GM21423 (cell line): ENCODE results near the gene ERFE.

Source experiments
- ATAC-seq: cut with Tn5 transposase; IDR thresholded peaks from one replicate; pipeline ENCODE4 v1.9.1; 2021; ENCODE audit warnings: mild to moderate bottlenecking, moderate library complexity; ENCODE audit not compliant: unreplicated experiment

ERFE gene

DNA sequence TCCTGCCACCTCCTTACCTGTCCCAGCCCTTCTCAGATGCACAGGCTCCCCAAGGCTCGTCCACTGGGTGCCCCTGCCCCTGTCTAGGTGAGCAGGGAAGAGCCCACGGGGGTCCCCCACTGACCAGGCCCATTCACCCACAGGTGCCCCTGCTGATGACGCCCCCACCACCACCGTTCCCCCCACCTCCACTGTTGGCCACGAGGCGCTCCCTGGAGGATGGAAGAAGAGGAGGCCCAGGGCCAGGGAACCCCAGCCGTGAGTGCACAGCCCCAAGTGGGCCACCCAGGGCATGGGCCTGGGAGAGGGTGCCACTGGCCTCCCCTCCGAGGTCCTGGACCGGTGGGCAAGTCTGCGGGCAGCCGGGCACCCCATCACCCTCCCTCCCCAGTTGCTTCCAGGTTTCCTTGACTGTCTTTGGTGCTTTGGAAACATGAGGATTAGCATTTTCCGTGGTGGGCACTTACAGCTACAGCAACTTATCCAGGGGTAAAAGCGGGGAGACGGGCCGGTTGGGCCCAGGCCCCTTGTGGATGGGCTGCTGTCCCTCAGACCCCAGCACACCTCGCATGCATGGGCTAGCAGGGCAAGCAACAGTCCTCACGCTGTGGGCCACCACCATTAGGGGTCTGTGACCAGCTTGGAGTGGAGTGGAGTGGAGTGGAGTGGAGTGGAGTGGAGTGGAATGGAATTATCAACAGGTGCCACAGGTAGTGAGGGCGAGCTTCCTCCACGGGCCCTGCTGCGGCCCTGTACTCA lies 33.5 kb upstream of the ERFE start:
- ATAC-seq = no peak

- no peak for ATAC-seq
Observed at GRCh38 chr2:238126338-238126737, 32.4 kb upstream of the ERFE start.

DNA sequence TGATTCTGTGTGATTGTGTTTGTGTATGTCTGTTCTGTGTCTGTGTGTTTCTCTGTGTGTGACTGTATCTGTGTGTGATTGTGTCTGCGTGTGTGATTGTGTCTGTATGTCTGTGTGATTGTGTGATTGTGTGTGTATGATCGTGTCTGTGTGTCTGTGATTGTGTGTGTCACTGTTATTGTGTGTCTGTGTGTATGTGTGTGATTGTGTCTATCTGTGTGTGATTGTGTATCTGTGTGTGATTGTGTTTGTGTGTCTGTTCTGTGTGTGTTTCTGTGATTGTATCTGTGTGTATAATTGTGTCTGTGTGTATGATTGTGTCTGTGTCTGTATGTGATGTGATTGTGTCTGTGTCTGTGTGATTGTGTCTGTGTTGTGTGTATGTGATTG lies 32.0 kb upstream of the ERFE start:
- ATAC-seq = no peak

- ATAC-seq = no peak
Observed at GRCh38 chr2:238127165-238128060, 31.4 kb upstream of the ERFE start.

GRCh38 chr2:238128061-238128440 lies 30.7 kb upstream of the ERFE start:
- ATAC-seq = no peak

DNA sequence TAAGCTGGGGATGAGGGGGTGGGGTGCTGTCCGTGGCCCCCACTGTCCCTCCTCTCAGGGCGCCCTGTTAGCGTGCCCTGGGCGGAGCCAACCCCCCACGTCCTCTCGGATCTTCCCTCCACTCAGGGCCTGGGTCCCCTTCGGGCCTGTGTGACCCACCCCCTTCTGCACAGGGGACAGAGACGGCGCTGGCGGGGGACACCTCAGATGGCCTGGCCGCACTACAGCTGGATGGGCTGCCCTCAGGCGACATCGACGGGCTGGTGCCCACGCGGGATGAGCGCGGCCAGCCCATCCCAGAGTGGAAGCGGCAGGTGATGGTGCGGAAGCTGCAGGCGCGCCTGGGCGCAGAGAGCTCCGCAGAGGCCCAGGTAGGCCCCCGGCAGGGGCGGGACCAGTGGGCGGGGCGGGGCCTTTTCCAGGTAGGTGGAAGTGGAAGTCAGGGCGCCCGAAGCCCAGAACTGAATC lies 30.2 kb upstream of the ERFE start:
- ATAC-seq = no peak

- no peak for ATAC-seq
Observed at GRCh38 chr2:238129166-238130010, 29.4 kb upstream of the ERFE start.

GRCh38 chr2:238130111-238130695 lies 28.6 kb upstream of the ERFE start:
- no peak for ATAC-seq

DNA sequence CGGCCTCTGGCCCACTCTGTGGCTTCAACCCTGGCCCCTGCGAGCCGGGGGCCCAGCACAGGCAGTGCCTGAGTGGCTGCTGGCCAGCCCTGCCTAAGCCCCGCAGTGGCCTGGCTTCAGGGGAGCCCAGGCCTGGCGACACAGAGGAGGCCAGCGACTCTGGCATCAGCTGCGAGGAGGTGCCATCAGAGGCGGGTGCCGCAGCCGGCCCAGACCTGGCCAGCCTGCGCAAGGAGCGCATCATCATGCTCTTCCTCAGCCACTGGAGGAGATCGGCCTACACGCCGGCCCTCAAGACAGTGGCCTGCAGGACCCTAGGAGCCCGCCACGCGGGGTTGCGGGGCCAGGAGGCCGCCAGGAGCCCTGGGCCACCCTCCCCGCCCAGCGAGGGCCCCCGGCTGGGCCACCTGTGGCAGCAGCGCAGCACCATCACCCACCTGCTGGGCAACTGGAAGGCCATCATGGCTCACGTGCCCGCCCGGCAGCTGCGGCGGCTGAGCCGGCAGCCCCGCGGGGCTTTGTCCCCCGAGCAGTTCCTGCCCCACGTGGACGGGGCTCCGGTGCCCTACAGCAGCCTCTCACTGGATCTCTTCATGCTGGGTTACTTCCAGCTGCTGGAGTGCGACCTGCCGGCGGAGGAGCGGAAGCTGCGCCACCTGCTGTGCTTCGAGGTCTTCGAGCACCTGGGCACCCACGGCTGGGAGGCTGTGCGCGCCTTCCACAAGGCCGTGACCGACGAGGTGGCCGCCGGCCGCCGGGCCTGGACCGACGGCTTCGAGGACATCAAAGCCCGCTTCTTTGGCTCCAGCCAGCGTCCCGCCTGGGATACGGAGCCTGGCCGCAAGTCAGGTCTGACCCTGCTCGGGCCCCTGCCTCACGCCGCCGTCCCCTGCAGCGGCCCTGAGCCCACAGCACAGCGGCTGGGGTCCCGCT lies 27.8 kb upstream of the ERFE start:
- ATAC-seq = no peak

DNA sequence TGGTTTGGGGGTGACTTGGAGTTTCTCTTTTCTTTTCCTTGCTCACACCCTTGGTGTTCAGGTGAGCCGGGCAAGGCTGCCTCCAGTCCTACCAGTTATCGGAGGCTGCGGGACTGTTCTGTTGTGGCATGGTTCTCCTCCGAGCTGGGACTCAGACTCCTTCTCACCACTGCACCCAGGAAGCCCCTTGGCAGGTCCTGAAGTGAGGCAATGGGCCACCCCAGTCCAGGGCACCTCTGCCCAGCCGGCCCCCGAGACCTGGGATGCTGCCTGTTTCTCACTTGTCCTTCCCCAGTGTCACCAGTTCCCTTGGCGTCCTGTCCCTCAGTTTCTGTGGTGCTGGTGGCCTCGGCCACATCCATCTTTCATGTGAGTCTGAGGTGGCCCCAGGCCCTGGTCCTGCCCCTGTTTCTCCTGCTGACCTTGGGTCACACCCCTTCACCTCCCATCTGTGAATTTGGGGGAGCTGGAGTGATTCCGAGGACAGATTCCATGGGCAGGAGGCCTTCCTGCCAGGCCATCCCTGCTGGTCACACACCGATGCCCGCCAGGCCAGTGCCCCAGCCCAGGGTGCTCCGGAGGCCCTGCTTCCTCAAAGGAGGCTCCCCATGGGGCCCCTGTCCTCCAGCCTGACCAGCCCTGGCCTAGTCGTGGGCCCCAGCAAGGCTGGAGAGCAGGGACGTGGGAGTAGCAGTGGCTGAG lies 26.9 kb upstream of the ERFE start:
- ATAC-seq = no peak

DNA sequence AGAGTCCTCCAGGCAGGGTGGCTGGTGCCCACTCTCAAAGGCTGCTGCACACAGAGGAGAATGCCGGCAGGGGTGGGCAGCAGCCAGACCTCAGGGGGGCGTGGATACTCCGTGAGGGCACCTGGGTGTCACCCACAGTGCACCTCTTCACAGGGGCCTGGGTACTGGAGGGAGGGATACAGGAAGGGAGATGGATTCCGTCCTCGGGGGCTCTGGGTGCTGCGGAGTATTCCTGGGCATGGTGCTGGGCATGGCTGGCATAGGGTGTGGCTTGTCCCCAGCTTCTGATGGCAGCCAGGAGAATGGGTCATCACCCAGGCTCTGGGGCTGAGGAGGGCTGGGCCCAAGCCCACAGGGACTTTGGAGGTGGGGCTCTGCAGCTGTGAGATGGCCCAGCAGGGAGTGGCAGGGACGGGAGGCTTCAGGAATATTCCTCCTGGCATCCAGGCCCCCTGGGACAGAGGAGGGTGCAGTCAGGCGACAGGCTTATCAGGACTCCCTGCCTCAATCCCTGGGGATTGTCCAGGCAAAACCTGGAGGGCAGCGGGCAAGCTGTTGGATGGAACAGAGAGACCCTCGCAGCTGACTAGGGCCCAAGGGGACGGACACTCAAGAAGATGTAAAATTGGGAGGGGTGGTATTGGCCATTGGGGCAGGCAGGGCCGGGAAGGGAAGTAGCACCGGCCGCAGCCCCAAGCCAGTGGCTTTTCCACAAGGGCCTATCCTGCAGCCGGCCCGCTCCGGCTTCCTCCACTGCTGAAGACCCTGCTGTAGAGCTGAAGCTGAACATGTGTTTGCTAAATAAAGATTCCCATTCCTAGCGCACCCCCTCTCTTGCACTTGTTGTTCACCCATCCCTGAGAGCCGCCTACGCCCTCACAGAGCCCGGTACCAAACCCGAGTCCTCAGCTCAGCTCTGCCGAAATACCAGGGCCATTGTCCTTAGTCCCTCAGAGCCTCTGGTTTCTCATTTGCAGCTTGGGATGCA lies 26.0 kb upstream of the ERFE start:
- no peak for ATAC-seq

DNA sequence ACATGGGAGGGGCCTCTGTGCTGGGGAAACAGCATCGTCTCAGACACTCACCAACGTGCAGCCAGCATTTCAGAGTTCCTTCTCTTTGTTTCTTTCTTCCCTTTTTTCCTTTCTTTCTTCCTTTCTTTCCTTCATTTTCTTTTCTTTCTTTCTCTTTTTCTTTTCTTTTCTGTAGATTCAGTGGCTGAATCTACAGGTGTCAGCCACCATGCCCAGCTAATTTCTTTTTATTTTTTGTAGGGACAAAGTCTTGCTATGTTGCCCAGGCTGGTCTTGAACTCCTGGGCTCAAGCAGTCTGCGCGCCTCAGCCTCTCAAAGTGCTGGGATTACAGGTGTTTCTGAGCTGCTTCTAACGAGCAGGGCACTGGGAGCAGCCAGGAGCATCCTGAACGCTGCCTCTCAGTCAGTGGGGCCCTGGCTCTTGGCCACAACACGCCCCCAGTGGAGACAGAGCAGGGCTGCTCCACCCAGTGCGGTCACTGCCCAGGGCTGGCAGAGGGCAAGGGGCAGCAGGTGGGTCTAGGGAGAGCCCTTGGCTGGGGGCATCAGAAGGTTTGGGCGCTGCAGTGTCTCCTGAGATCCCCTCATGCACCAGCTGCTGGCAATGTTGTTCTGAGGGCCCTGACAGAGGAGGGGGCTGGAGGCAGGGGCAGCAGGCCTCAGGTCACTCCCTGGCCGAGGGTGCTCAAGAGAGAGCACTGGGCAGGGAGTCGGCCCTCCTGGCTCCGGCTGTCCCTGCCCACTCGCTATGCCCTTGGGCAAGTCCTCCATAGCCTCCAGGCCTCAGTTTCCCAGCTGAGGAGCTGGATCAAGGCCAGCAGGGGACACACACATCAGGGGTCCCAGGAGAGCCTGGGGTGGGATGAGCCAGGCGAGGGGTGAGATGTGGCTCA lies 25.0 kb upstream of the ERFE start:
- ATAC-seq = no peak

DNA sequence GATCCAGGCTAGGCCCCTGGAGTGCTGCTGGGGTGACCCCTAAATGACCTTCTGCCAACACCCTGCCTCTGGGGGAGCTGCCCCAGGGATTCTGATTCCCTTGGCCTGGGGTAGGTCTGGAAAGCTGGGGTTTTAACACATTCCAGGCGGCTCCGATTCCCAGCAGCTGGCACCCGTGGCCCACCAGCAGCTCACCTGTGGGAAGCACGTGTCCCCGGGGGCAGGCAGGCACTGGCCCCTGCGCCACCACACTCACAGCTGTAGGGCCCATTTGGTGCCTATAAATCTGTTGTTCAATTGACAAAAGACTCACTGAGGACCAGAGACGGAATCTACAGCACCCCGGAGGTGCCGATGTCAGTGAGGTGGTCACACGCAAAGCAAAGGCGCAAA lies 24.4 kb upstream of the ERFE start:
- ATAC-seq = no peak

- no peak for ATAC-seq
Observed at GRCh38 chr2:238135601-238136150, 23.1 kb upstream of the ERFE start.

DNA sequence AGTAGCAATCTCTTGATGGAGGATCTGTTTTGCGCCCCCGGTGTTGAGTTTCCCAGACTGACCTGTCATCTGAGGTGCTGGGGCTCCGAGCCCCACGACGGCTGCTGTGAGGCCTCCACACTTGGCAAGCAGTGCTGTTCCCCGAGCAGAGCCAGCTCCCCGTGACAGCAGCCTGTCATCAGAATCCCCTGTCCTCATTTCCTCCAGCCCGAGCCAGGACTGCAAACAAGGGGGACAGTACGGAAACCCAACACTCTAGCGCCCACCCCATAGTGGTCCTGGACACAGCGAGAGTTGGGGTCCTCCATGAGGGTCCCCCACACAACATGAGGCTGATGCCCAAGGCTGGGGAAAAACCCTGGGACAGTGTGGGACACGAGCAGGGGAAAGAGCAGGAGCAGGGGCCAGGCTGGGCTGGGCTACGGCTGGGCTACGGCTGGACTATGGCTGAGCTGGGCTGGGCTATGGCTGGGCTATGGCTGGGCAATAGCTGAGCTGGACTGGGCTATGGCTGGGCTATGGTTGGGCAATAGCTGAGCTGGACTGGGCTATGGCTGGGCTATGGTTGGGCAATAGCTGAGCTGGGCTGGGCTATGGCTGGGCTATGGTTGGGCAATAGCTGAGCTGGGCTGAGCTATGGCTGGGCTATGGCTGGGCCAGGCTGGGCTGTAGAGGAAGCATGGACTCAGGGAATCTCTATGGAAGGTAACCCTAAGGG lies 21.8 kb upstream of the ERFE start:
- no peak for ATAC-seq

DNA sequence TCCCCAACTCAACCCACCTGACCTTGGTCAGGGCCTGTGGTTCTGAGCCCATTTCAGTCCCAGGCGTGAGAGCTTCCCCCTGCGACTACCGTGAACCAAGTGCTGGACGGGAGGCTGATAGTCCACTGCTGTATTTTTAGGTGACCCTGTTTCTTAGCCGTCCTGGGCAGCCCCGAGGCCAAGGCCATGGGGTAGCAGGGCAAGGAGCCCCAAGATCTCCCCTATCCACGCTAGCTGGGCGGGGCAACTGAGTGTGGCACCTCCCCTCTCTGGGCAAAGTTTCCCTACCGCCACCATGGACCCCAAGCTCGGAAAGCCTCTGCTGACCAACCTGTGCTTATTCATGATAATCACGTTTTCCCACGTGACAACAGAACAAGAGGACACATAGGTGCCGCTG lies 20.9 kb upstream of the ERFE start:
- ATAC-seq = no peak
